GM10266 (cell line): ENCODE results near the gene HMX3.

ENCODE experiments used
- DNase-seq: peaks from one replicate; pipeline ENCODE4 v3.0.0; 2012; ENCODE audit errors: extremely low spot score
- TF ChIP-seq, protein P1 (sequence below): IDR thresholded peaks from 2 replicates; pipeline ENCODE4 v1.5.1; 2012; ENCODE audit warnings: mild to moderate bottlenecking, low read depth; ENCODE audit not compliant: control insufficient read depth, insufficient read depth; ENCODE audit errors: missing control alignments

HMX3 gene

DNA sequence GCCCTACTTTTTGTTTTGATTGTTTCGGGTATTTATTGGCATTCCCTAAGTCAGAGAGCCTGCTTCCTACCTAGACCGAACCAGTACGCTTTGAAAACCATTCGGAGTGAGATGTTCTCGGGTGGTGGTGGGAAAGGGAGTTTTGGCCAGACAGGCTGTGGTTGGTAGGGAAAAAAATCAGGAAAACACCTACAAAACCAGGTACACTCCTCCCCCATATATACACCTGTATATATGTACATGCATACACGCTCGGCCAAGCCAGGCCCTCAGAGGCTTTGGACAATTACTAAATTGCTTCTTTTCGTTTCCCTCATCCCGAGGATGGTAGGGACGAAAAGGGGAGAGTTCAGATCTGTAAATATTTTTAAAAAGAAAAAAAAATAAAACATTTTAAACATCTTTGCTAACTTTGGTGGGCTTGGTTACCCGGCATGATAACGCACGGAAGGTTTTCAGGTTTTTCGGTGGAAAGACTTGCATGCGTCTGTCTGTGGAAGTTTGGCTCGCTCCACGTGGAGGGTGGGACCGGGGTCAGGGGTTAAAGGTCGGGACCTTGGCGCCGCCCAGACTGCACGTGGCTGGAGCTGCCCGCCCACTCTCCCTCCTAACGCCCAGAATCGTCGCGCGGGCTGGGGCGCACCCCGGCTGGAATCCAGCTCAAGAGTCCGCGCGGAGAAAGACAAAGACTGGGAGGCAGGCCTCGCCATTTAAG is 14.7 kb downstream of the HMX3 start:
- TF ChIP-seq, protein P1, sequence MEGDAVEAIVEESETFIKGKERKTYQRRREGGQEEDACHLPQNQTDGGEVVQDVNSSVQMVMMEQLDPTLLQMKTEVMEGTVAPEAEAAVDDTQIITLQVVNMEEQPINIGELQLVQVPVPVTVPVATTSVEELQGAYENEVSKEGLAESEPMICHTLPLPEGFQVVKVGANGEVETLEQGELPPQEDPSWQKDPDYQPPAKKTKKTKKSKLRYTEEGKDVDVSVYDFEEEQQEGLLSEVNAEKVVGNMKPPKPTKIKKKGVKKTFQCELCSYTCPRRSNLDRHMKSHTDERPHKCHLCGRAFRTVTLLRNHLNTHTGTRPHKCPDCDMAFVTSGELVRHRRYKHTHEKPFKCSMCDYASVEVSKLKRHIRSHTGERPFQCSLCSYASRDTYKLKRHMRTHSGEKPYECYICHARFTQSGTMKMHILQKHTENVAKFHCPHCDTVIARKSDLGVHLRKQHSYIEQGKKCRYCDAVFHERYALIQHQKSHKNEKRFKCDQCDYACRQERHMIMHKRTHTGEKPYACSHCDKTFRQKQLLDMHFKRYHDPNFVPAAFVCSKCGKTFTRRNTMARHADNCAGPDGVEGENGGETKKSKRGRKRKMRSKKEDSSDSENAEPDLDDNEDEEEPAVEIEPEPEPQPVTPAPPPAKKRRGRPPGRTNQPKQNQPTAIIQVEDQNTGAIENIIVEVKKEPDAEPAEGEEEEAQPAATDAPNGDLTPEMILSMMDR, result no peak
- peak; percentile 20 for DNase-seq

DNA sequence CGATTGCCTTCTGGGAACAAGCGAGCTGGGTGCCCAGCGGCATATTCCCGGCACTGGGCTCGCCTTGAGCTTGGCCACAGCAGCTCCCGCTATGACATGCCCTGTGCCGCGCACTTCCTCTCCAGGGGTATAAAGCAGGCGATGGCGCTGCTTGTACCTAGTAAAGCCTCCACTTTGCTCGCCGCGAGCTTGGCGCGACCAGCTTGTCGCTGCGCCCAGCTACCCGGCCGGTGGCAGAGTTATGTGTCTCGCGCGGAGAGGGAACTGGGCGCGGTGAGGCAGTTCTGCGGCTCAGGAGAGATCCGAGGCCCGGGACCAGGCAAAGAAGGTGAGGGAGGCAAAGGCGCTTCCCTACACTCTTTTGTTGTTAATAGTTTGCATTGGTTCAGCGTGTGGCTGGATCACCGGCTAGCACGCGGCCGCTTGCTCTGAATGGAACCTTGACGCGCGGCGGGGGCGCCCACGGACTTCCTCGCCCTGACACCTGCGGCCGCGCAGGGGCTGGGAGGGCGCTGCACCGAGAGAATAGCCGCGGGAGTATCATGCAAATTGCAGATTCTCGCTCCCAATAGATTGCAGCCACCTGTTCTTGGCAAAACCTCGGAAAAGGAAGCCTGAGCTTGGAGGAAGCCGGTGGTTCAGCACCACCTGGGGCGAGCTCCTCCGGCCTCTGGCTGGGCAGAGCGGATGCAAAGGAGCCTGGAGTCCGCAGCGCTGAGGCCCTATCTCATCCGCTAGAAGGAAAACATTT is 15.4 kb downstream of the HMX3 start:
- TF ChIP-seq, protein P1, result no peak
- DNase-seq, result peak; percentile 54

DNA sequence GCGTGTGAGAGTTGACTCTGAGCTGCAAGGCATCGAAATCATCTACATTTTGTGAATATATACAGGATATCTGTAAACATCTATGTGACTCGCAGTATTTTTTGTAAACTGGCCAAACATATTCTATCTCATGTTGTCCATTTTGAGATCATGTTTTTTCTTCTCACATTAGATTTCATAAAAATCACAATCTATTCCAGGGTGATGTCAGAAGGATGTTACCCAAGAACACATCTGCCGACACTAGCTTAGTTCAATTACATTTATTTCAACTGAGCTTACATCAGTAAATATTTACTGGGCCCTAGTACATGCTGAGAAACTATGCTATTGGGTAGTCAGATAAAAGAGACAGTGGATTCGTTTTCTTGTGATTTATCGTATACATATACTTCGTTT is 16.0 kb downstream of the HMX3 start:
- TF ChIP-seq, protein P1, result no peak
- DNase-seq, result no peak

DNA sequence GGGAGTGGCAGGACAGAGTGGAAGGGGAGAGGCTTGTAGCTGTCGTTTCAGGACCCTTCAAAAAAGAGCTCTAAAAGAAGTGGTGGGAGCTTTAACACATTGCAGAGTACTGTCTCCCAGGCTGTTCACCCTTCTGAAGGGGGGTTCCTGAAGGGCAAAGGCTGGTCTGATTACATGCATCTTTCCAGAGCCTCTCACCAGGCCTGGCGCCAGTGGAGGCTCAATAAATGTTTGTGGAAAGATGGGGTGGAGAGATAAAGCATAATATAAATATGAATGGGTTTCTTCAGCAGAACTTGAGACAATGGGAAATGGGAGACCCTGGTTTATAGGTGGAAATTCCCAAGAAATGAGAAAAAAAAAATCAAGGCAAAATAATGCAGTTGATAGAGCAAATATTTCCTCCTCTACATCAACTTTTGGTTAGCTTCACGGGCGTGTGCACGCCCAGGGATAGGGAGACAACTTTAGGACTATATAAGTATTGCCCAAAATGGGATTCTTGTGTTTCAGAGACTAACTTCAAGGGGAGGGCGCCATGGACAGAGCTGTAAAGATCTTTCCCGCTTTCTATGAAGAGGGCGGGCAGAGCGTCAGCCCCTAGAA is 17.8 kb downstream of the HMX3 start:
- no peak for DNase-seq
- TF ChIP-seq, protein P1, result no peak

DNA sequence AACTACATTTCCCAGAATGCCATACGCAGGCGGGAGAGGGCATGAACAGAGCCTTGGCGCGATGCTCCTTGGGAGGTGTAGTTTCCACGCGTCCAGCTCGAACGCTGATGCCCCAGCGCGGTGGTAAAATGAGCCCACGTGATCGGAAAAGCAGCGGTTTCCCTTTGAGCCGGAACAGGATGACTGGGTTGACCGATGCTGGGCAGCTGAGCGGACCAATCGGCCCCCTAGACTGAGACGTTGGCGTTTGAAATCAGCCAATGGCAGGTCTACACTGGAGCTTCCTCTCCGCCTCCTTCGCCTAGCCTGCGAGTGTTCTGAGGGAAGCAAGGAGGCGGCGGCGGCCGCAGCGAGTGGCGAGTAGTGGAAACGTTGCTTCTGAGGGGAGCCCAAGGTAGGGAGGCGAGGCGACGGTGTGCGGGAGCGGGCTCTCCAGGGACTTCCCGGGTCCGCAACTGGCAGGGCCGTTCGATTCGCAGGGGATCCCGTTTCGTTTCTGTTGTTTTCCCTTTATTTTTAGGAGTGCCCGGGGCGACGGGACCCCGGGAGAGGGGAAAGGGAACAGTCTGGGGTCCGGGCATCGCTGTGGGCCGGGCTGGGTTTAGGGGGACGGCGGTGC is 18.4 kb downstream of the HMX3 start, which contains the start of gene BUB3:
Gene BUB3, plus strand, starts transcription at position 311 of the 619 bp plus-strand sequence. CDS start 516 bp downstream, outside the sequence.
- TF ChIP-seq, protein P1, result no peak
- peak; percentile 98 for DNase-seq

DNA sequence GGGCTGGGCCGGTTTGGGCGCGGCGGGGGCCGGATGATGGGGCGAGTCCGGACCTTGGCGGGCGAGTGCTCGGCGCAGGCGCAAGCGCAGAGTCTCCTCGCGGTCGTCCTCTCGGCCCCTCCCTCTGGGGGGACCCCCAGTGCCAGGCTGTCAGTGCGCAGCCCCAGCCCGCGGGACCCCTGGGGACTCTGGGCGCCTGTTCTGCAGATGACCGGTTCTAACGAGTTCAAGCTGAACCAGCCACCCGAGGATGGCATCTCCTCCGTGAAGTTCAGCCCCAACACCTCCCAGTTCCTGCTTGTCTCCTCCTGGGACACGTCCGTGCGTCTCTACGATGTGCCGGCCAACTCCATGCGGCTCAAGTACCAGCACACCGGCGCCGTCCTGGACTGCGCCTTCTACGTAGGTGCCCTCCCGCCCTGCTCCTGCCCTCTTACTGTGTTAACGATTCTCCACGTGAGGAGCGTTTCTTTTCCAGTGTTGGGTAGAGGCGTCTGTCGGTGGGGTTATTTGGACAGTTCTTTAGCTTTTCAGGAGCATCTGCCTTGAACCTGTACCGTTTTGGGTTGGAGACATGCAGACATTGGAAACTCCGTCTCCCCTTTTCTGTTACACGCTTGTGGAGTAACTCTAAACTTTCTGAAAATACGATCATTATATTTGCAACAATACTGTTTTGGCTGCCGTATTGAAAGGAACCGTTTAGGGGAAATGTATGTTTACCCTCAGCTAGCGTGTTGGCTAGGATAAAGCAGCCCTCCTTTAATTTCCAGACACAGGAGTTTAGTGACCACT is 19.1 kb downstream of the HMX3 start:
- TF ChIP-seq, protein P1, result no peak
- DNase-seq, result peak; percentile 73
